AG04449 (cell line): ENCODE results near the gene ZNF521.

Source experiments
- CTCF ChIA-PET: fragments of 350-600 bp; formaldehyde crosslinking; extraction: SDS; loops from one replicate; lab custom pipeline; 2021; ENCODE audit warnings: antibody characterized with exemption; lab: Yijun Ruan, JAX
- POLR2A ChIA-PET: fragments of 400-600, 350-600 bp; formaldehyde crosslinking; extraction: SDS; loops from one replicate; lab custom pipeline; 2020; ENCODE audit warnings: antibody characterized with exemption, inconsistent platforms; lab: Yijun Ruan, JAX
- DNase-seq: peaks from one replicate; pipeline ENCODE4 v3.0.0-alpha.2; 2010; ENCODE audit warnings: low read depth, low spot score
- H3K4me3 ChIP-seq: 2 replicates; pipeline ENCODE4 v1.5.1; 2011; ENCODE audit warnings: low read depth, mild to moderate bottlenecking, control low read depth, low read length
- CTCF ChIP-seq: IDR thresholded peaks from one replicate; pipeline ENCODE4 v1.5.1; 2011; ENCODE audit warnings: mild to moderate bottlenecking, moderate library complexity, low read length, control low read depth, inconsistent platforms; ENCODE audit not compliant: insufficient read depth; ENCODE audit errors: missing control alignments

ZNF521 gene

GRCh38 chr18:25111377-25112288 lies 240.3 kb downstream of the ZNF521 start:
- POLR2A ChIA-PET: no interaction called here
- no peak for DNase-seq
- no peak for TF ChIP-seq CTCF

GRCh38 chr18:25109484-25109883 lies 242.5 kb downstream of the ZNF521 start:
- CTCF ChIA-PET: no interaction called here
- TF ChIP-seq CTCF: no peak
- POLR2A ChIA-PET: no interaction called here
- DNase-seq: no peak
- H3K4me3 ChIP-seq: no peak overlapping the region

More at GRCh38 chr18:25111377-25112288, 240.3 kb downstream of the ZNF521 start:
- CTCF ChIA-PET: no interaction called here
- no peak overlapping the region for H3K4me3 ChIP-seq

GRCh38 chr18:25103468-25104155 lies 248.4 kb downstream of the ZNF521 start:
- no peak for TF ChIP-seq CTCF
- POLR2A ChIA-PET: interaction anchor here (0.6 kb wide), 1 partner anchor 19 kb away, joined by 3 read pairs; no protein-coding TSS in a partner anchor
- DNase-seq: no peak
- H3K4me3 ChIP-seq: no peak overlapping the region
- CTCF ChIA-PET: no interaction called here

GRCh38 chr18:25102662-25103061 lies 249.3 kb downstream of the ZNF521 start:
- no peak overlapping the region for H3K4me3 ChIP-seq
- no peak for TF ChIP-seq CTCF
- POLR2A ChIA-PET: no interaction called here
- no peak for DNase-seq
- CTCF ChIA-PET: no interaction called here

- H3K4me3 ChIP-seq: no peak overlapping the region
- no peak for TF ChIP-seq CTCF
- POLR2A ChIA-PET: no interaction called here
- CTCF ChIA-PET: no interaction called here
- no peak for DNase-seq
Observed at GRCh38 chr18:25100418-25100817, 251.5 kb downstream of the ZNF521 start.

- peak; percentile 12 for TF ChIP-seq CTCF
- DNase-seq: no peak
- no peak overlapping the region for H3K4me3 ChIP-seq
- POLR2A ChIA-PET: no interaction called here
- CTCF ChIA-PET: interaction anchor here (0.6 kb wide), 1 partner anchor 249 kb away, joined by 3 read pairs; no protein-coding TSS in a partner anchor
Observed at GRCh38 chr18:25099895-25100294, 252.1 kb downstream of the ZNF521 start.
